Measurements from ENCODE around the gene ZNF407.

ZNF407 gene

DNA sequence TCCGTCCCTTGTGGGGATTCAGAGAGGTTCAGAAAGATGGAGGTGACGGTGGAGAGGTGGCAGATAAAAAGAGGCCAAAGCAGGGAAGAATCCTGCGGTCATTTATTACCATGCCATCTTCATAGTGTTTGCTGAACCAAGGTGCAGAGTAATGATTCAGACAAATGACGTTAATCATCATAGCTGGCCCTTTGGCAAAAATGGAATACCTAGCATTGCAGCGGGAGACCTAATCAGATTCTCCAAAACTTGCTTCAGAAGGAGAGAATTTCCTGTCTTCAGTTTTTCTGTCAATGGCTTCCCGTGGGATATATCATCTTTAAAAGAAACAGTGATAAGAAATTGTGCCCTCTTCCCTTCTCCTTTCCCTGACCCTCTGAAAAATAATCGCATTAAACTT lies 435.8 kb downstream of the ZNF407 start:
- no peak for DNase-seq

DNA sequence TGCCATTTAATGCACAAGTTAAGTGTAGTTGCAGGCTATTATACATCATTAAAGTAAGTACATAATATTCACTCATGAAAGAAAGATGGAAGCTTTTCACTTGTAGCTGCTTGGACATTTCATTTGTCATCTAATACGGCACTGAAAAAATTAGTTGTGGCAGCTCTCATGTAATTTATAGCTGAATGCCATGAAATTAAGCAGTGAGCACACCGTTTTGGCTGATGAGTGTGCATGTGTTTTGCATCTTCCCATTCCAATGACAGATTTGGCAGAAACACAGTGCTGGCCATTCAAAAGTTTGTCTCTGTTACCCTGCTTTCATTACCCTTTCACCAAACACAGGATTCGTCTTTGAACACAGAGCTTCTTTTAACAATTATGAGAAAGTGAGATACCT lies 437.3 kb downstream of the ZNF407 start:
- no peak for DNase-seq

DNA sequence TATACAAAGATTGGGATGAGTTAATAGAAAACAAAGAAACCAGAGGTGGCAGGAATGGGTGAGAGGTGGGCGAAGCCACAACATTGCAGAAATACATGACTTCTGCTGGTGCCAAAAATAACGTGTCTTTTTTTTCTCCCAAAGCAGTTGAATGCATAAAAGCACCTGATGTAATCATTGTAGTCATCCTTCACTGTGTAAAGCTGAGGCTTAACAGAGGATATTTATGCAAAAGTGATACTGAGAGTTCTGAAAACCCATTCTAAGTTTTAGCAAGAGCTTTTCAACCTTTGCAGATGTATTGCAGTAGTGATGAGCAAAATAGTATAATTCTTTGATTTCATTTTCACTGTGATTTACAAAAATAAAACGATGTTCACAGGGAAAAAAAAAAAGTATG lies 438.3 kb downstream of the ZNF407 start:
- DNase-seq: no peak

DNA sequence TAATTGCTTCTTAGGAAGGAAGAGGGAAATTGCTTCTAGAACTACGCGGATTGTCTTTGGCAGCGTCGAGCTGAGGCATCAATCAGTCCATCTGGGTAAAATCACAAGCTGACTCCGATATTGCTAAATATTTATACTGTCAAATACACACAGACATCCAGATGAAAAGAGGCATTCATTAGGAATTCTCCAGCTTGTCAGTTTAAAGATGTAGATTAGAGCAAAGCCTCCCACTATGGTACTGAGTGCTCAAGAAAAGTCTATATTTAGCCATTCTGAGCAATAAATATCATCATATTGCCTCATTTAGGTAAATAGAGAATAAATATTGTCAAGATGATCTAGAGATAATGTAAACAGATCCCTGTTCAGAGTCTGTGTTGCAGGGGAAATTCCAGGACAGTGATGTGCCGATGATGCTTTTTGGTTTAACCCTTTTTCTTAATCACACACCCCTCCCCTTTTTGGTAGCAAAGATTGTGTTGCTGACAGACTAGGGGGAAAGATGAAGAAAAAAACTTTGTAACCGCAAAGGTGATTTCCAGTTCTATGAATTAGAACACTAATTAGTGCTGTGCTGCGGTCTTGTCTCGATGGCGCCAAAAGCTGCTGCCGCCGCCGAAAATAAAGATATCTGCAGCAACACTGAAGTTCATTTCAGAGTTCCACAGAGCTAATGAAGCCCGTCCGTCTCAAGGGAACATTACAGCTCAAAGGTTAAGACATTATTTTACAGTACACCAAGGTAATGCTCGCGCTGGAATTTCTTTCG lies 439.4 kb downstream of the ZNF407 start:
- peak; percentile 27 for DNase-seq

DNA sequence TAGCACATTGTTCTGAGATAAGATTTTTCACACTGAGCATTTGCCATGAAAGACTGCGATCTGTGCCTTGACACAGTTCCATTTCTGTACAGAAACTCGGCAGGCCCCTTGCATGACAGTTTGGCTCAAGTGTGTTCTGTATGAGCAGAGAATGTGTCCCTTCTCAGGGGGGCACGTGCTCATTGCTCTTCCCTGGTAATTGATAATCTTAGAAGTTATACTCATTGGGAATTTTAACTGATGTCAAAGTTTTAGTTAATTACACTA lies 440.0 kb downstream of the ZNF407 start:
- no peak for DNase-seq

DNA sequence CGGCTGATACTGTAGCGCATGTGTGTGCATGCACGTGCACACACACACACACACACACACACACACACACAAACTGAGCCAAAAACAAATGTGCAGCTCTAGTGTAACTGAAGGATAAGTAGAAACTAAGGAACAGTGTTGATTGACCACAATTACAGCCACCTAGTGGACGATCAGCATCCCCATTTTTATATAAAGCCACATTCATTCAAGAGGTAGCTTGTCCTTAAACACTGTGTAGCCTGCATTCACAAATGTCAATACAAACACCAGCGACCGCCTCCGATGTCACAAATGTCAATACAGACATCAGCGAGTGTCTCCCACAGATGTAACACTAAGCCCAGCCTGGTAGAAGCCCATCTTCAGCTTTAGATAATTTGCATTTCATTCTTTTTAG lies 443.9 kb downstream of the ZNF407 start:
- no peak for DNase-seq

DNA sequence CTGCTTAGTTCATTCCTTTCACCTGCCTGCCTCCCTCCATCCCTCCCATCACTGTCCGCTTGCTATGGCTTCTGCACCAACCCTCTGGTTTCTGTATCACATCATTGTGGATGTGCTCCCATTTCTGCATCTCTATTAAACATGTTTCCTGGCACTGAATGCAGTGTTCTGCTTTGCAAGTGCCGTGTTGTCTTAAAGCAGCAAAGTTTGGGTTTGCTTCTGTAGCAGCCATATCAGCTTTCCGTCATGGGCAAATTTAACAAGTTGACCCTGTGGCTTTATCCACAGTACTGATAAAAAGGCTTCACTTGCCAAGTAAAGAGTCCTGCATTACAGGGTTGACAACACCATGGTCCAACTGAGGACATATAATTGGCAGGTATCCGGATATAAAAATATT lies 445.8 kb downstream of the ZNF407 start:
- no peak for DNase-seq

DNA sequence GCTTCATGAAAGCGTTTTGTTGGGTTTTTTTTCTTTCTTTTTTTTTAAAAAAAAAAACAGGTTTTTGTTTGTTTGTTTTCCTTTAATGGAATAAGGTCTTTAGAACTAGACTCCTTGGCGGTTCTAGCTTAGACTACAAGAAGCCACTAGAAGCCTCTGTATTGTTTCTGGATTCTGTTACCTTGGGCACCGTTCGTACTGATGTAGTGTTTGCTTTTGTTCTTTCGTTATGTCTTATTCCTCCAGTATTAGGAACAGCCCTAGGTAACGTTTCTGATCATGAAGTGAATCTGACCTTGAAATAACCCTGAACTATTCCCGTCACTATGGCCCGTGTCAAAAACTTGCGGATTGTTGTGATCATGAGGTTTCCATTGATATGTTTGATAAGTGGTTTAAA lies 446.6 kb downstream of the ZNF407 start:
- DNase-seq: no peak

DNA sequence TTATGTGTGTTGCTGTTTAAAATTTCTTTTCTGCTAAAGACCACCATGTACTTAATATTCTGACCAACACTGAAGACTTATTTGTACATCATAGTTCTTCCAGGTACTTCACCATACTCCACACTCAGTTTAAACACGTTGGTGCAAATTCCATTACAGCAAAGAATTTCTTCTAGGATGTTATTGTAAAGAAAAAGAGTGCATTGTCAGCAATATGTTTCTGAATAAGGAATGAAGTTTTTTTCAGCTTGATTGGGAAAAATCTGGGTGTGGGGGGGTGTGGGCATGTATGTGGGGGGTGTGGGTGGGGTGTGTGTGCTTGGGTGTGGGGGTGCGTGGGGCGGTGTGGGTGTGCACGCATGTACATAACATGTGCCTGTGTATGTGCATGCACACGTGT lies 447.1 kb downstream of the ZNF407 start:
- no peak for DNase-seq

DNA sequence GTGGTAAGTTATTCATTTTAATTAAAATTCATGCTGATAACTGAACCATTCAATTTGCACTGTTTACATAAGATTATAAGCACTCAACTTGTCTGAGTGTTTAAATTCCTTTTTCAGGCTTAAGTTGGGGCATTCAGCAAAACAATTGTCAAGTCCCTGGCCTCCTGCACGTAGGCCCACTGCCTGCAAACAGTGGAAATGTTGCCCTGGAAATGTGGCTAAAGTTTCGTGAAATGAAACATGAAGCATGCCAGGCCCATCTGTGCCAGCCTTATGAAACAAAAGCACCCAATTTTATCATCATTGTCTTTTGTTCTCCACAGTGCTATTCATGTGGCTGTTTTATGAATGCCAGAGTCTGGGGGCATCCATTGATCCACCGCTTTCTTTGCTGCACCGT lies 447.6 kb downstream of the ZNF407 start:
- DNase-seq: no peak

DNA sequence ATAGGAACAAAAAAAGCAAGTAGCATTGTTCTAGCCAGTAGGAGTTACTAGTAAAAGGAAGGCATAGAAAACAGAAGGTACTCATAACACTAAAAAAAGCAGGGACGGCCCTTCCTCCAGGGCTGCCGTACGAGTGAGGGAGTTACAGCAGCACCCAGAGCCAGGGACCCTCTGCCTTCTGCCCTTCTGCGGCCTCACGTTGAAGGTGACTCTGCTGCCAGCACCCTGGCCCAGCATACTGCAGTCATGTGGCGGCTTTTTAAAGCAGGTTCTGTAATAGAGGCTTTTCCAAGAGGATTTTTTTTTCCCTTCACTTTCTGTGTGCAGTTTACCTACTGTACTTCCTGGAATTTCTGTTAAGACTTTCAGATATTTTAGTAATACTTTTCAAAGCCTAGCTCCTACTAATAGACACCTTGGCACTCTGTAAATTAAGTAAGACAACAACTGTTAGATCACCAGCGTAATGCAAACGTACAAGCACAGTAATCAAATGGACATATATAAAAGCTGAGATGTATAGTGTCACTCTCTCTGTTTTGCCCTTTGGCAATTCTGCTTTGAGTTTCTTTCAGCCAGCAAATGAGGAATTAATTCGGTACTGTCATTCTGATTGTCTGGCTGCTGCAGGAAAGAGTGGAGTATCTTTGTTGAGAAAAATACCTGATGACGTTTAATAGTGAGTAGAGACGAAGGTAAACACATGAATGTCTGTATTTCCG lies 449.7 kb downstream of the ZNF407 start:
- DNase-seq: no peak

DNA sequence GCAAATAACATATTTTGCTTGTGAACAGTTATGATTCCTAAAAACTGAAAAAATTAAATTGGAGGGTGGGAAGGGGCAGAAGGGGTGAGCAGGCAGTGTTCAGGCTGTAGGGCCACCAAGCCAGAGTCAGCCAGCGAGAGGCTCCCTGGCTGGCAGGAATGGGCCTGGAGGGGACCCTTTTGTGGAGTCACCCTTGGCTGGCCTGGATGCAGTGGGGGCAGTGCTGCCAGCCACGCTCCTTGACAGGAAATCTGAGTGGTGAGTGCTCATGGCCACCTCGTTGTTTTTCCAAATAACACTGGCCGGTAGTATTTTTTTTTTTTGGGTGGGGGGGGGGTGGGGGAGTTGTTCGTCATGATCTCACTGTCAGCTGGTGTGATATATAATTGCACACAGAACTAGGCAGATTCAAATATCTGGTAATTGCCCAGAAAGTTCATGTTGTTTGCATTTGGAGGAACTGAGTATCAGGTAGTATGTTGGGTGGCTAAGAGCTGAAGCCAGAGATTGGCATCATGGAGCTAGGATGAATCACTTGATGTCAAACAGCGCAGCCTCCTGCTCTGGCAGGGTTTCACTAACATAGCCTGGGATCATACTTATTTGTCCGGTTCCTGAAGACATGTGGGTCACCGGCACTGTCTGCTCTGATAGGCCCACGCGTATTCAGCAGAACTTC lies 451.2 kb downstream of the ZNF407 start:
- no peak for DNase-seq

DNA sequence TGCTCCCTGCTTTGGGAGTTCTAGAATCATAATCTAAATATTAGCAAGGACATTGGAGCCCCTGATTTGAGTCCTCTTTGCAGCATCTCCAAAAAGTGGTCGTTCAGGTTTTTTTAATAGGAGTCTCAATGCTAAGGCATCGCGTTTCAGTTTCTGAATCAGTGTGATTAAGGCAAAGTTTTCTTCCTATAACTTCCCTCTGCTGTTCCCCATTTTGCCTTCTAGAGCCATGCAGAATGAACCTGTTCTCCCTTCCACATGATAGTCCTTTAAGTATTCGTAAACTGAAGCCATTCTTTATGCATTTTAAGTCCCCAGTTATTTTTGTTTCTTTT lies 451.8 kb downstream of the ZNF407 start:
- DNase-seq: no peak

DNA sequence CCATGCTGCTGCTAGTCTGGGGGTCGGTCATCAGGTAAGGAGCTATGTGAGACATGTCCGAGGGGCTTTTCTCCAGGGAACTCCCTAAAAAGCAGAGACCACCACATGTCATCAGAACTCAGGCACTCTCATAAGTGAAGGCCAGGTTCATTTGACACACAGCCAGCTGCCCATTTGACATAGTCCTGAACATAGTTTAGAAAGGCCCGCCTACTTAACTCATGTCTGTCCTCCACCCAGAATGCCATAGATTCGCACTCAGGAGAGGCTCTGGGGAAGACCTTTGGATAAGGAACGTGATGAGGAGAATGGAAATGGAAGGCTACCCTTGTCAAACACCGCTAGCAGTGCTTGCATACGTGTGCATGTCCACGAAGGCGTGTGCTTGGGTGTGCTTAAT lies 454.1 kb downstream of the ZNF407 start:
- DNase-seq: no peak

DNA sequence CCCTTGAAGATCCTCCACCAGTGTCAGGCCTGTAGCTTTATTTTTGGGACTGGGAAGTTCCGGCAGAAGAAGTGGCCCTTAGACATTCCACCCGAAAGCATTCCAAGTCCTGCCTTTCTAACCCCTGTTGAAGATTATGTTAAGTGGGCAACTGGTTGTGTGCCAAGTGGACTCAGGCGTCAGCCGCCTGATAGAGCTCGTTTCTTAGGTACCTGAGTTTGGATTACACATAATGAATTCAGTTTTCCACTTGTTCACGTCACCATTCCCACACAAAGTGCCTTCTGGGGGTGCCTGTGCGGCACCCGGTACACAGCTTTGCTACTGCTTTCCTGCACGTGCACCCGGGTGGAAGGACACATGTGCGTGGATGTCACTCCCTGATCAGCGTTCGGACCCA lies 454.8 kb downstream of the ZNF407 start:
- no peak for DNase-seq

DNA sequence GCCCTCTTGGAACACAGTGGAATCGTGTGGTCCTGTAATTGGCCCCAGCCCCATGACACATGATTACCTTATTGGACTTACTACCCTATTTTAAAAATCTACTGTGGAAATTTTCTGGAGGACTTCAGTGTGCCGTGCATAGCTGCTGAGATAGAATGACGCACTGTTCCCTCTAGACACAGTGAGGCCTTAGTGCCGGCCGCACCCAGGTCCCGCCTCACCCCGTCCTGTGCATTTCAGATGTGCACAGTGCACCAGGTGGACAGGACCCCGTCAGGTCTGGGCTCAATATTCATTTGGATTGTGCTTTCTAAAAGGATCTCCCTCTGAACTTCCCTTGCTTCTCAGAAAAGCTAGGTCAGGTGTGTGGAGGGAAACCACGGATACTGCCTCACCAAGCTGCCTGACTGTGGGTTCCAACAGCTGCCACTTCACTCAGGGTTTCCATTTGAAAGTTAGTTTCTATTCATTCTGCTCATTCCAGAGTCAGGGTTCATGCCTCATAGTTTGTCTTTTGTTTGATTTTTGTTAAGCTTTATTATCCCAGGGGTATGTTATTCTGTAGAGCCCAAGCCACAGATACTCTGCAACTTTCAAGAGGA lies 455.5 kb downstream of the ZNF407 start:
- no peak for DNase-seq

DNA sequence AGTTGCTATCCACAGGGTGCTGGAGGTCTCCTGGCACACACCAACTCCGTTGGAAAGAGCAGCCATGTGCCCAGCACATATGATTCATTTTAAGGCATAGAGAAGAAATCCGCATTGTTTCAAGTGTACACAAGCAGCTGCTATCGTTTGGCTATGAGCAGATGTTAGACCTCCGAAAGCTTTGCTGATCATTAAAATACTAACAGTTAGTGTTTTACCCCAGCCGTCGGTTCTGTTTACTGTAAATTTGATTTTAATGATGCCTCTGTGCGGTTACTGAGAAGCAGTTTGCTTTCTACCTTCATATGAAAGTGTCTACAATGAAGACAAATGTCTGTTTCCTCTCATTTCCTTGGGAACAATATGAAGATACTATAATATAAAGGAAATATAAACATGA lies 456.4 kb downstream of the ZNF407 start:
- DNase-seq: no peak

DNA sequence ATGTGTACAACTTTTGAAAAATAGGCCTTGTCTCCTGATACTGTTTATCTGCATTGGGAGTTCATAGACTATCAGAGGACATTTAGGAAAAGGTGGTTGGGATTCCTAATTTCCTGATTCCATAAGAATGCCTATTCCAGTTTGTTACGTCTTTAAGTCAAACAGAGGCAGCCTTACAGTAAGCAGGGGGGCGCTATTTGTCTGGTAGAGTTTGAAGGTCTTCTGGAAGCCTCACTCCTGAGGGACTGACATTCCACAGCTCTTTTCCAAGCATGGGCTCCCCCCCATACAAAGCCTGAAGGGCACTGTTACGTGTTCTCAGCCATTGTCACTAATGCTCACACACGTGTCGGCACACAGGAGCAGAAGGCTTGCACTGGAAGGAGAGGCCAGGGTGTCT lies 456.9 kb downstream of the ZNF407 start:
- no peak for DNase-seq

DNA sequence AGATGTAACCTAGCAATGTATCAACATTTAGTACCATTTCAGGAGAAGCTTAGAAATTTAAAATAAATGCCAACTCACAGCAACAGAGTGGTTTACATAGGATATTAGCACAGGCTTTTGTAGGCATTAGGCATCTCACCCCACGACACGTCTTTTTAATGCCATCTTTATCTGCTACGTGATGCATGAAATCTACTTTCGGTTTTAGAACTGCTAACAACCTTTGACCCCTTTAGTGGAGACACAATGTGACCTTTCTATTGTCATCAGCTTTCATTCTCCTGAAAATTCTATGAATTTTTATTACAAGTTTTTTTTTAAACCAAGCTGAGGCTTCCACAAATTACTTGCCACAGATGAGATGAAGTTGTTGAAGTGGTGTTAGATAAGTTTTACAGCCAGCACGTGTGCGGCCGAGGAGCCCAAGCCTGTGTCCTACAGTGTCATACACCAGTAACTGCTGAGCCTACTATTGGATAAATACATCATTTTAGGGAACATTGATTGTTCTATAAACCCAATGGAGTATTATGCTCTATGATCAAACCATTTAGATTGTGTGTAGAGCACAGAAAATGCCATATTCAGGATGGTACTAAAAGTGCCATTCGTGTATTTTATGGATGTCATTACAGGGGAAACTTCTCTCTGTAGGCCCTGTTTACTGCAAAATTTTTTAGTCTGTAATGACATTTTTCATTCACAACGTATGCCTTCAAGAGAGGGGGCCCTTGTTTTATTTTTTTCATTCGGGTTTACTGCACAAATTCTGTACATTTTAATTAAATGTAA lies 459.7 kb downstream of the ZNF407 start:
- DNase-seq: no peak

DNA sequence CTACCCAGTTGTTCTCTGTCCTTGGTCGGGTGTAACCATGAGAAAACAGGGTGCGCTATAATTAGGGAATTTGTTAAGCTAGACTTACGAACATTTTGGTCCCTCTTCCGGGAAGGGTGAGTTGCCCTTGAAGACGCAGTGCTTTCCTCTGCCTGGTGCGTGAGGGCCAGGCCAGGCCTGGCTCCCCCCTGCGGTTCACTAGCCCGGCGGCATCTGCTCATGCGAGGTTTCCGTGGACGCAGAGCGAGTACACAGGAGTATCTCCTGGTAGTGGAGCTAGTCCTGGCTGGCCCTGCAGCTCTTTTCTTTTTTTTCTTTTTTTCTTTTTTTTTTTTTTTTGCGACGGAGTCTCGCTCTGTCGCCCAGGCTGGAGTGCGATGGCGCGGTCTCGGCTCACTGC lies 462.5 kb downstream of the ZNF407 start:
- no peak for DNase-seq

DNA sequence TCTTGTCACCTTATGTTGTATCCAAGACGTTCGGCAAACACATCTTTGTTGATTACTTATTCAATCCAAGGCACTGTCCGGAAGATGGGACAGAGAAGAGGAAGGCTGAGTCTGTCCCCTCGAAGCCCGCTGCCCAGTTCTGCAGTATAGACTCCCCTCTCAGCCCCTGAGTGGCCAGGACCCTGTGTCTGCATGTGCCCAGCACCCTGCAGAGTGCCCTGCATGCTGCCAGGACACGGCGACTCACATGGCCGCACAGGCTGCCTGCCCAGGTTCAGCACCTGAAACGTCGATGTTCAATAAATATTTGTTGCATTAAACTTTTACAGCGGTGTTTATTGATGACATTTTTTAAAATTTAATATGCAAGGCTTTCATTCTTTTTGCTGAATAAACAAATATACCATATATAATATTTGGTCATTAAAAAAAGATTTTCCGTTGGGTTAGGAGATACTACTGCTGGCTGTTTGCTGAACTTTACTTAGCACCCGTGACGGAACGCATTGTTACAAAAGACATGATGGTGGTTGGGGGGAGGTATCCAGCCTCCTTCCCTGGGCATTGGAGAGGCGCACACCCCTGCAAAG lies 464.7 kb downstream of the ZNF407 start:
- no peak for DNase-seq

DNA sequence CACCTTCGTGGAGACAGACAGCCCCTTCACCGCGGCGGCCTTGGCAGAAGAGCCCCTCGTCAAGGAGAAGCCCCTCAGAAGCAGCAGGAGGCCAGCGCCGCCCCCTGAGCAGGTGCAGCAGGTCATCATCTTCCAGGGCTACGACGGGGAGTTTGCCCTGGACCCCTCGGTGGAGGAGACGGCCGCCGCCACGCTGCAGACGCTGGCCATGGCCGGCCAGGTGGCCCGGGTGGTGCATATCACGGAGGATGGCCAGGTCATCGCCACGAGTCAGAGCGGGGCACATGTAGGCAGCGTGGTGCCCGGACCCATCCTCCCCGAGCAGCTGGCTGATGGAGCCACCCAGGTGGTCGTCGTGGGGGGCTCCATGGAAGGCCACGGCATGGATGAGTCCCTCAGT lies 465.5 kb downstream of the ZNF407 start:
- no peak for DNase-seq

Data from CD4-positive, alpha-beta T cell treated with Interleukin-4 for 4 hours (primary cell).